Esophagus mucosa (tissue), 1 donor: Measurements from ENCODE around the gene CHST9. TPM values are rescaled to one million over a fixed set of nuclear protein-coding genes. Genes with fewer than 3 reads are reported as not detected.

Source experiments
- ATAC-seq: fragments of 200-7000 bp; cut with Tn5 transposase; one replicate; pipeline ENCODE4 v1.9.1; 2020
- total RNA-seq: library from RNA; stranded (reverse); gene quantifications from one replicate; pipeline ENCODE4 v1.2.4, GENCODE V29; 2023
- donor health status: DM: yes; HTN: yes; CAD: no.

CHST9 gene
- total RNA-seq, 1 donor from 2014 or later = 0.56 TPM

DNA sequence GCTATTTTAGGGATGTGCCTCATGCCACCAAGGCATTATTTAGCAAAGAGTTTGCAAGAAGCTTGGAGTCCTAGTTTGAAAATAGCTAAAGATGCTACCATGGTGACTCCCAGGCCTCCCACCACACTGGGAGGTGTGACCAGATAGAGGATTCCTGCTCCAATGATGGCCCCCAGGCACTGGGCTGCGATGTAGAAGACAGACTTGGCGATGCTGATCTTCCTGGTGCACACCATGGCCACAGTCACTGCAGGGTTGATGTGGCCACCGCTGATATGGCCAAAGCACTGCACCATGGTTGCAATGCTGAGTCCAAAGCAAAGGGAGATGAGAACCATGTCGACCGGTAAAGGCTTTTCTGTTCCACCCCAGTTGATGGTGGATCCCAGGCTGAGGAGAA, 323.0 kb downstream of the CHST9 start:
- ATAC-seq = no peak
